NK-92 (cell line): ENCODE data around the gene NT5E.

ENCODE experiments used
- DNase-seq: peaks from one replicate; lab custom pipeline; 2025; ENCODE audit not compliant: unreplicated experiment; lab: John Stamatoyannopoulos, UW

NT5E gene

DNA sequence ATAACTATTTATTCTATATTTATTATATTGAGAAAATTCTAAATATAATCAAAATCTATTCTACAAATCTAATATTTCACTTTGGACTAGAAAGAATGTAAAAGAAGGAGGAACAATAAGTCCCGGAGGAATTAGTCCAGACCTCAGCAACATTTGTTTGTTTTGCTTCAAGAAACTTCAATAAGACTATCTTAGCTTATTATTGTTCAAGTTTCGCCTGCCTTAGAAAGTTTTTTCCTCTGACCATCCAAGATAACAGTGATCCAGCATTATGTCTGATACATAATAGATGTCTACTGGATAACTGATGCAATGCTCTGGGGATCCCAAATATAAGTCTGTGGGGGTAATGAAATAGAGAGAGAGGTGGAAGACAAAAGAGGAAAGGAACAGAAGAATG is 28.7 kb upstream of the NT5E start:
- DNase-seq = no peak

DNA sequence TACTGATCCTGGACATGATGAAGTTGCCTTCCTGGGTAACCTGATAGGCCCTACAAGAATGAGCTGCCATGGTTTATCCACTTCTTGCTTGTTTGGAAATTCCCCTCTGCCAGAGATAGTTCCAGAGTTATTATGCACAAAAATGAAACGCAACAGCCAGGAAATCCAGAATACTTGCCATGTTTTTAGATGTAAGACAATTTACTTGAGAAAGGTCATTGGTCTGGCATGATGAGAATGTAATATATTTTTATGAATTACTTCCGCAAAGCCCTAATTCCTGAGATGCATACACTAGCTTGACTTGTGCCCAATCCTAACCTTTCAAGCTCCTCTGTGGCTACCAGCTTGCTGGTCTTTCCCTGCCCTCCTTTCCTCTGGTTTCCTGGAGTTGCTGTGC is 27.9 kb upstream of the NT5E start:
- no peak for DNase-seq

DNA sequence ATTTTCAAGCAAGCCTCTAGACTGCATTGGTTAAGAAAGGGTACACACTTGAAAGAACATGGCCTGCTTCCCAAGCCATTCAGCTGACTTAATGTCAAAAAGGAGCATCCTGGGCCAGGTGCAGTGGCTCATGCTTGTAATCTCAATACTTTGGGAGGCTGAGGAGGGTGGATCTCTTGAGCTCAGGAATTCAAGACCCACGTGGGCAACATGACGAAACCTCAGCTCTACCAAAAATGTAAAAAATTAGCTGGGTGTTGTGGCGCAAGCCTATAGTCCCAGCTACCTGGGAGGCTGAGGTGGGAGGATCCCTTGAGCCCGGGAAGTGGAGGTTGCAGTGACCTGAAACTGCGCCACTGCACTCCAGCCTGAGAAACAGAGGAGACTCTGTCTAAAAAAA is 26.9 kb upstream of the NT5E start:
- DNase-seq = no peak

DNA sequence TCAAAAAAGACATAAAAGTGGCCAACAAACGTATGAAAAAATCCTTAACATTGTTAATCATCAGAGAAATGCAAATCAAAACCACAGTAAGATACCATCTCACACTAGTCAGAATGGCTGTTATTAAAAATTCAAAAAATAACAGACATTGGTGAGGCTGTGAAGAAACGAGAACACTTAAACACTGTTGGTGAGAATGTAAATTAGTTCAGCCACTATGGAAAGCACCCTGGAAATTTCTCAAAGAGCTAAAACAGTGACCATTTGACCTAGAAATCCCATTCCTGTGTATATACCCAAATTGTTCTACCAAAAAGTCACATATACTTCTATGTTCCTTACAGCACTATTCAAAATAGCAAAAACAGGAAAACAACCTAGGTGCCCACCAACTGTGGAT is 24.9 kb upstream of the NT5E start:
- no peak for DNase-seq

DNA sequence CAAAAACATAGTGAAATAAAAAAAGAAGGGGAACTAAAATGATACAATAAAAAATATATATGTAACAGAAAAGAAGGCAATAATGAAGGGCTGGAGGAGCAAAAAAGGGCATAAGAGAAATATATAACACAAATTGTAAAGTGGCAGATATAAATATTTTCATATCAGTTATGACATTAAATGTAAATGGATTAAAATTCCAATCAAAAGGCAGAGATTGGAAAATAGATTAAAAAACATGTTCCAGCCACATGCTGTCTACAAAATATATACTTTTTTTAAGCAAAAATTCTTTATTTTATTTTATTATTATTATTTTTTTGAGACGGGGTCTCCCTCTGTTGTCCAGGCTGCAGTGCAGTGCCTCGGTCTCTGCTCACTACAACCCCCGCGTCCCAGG is 23.9 kb upstream of the NT5E start:
- DNase-seq = no peak

DNA sequence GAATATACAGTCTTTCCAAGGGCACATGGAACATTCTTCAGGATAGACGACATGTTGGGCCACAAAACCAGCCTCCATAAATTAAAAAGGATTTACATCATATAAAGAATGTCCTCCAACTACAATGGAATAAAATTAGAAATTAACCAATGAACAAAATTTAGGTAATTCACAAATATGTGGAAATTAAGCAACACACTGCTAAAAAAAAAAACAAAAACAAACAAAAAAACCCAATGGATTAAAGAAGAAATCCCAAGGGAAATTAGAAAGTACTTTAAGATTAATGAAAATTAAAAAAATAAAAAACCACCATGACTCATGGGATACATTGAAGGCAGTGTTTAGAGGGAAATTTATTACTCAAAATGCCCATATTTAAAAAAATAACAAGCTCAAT is 21.4 kb upstream of the NT5E start:
- DNase-seq = no peak

DNA sequence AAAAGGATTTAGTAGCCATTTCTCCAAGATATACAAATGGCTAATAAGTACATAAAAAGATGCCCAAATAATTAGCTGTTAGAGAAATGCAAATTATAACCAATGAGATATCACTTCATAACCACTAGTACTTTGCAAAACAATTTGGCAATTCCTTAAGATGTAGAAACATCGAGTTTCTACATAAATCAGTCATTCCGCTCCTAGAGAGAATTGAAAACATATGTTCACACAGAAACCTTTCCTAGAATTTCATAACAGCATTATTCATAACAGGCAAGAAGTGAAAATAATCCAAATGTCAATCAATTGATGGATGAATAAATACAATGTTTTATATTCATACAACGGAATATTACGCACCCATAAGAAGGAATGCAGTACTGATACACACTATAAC is 20.5 kb upstream of the NT5E start:
- no peak for DNase-seq

DNA sequence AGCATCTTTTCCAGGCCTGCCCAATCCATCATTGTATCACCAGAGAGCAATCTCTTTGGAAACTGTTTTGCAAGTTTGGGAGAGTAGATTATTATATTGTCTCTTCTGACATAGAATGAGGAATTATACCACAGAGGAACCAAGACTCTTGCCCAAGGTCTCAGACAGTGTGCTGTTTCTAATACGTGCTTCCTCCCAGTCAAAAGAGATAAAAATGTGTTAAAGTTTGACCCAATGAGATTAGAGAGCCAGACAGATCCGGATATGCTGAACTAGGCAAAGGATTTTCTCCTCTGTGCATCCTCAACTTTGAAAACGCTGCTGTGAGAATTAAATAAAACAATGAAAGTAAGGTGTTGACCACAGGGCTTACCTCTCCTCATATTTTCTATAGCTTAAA is 18.6 kb upstream of the NT5E start:
- DNase-seq = no peak

DNA sequence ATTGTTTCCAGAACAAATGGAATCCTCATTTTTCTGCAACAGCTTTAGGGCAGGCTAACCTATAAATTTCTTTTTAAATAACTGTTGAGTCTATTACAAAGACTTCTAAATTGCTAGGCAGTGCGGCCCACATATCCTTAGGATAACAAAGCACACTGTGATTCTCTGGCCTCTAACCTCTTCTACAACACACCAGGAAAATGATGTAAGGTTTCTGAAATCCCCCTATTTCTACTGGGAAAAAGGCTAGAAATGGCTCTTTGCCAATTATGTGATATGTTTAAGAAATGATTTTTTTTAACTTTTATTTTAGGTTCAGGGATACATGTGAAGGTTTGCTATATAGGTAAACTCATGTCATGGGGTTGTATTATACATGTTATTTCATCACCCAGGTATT is 17.3 kb upstream of the NT5E start:
- no peak for DNase-seq

DNA sequence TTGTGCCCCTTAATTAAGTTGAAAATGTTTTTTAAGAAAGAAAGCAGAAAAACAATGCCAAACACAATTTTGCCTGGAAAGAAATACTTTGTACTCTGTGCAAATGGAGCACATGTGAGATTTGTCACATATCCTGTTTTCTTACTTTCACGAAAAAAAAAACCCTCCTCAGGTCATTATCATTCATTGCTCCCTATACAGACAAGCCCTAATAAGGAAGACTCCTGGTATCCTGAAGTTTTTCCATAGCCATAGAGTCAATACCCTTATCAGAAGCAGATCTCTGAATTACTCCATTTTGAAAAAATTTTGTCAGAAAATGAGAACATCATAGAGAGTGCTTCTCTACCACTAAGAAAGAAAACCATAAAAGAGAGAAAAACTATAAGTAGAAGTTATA is 14.0 kb upstream of the NT5E start:
- no peak for DNase-seq

DNA sequence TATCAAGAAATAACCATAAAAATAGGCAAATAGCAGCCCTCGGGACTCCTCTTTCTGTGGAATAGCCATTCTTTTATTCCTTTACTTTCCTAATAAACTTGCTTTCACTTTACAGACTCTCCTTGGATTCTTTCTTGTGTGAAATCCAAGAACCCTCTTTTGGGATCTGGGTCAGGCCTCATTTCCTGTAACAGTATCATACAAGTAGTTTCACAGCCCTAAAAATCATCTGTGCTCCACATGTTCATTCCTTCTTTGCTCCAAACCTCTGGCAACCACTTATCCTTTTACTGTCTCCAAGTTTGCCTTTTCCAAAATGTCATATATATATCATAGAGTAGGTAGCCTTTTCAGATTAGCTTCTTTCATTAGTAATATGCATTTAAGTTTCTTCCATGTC is 13.5 kb upstream of the NT5E start:
- DNase-seq = no peak

DNA sequence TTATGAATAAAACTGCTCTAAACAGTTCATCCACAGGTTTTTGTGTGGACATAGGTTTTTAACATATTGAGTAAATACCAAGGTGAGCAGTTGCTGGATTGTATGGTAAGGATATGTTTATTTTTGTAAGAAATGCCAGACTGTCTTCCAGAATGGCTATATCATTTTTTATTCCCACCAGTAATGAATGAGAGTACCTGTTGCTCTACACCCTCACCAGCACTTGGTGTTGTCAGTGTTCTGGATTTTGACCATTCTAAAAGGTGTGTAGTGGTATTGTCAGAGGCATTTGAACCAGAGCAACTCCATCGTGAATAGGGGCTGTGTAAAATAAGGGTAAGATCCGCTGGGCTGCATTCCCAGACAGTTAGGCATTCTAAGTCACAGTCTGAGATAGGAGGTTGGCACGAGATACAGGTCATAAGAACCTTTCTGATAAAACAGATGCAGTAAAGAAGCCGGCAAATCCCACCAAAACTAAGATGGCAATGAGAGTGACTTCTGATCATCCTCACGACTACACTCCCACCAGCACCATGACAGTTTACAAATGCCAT is 12.9 kb upstream of the NT5E start:
- no peak for DNase-seq

DNA sequence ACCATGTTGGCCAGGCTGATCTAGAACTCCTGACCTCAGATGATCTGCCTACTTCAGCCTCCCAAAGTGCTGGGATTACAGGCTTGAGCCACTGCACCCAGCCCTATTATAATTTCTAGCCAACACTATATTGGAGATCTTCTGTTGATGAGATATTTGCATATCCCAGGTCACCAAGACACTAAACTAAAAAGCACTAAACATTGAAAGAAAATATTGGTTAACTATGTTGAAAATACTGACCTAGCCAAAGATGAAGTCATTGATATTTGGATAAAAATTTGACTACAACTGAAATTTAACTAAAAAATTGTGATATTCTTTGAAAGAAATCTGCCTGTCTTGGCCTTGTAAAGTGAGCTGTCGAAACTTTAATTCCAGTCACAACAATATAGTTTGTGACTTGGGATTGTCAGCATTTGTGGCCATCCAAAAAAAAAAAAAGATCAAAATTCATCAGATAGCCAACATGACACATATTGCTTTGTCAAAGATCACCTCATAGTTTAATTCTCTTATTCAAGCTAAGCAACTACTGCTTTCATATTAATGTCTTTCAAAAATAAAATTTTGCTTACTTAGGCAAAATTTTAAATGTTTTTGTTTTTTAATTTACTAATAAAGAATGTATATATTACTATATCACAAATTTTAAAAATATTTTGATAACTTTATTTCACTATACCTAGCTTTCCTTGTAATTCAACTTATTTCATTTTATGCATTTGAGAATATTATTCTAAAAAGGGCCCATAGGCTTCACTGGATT is 6.3 kb upstream of the NT5E start:
- no peak for DNase-seq

DNA sequence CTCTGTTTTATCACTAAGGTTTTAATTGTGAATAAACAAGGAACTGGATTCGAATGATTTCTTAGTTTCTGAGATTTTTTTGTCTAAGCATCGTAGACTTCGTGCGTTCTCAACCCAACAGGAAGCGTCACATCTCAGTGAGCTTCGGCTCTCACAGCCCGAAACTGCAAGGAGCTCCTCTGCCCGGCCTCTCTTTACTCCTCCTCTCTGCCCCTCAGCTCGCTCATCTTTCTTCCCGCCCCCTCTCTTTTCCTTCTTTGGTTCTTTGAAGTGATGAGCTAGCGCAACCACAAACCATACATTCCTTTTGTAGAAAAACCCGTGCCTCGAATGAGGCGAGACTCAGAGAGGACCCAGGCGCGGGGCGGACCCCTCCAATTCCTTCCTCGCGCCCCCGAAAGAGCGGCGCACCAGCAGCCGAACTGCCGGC is 480 bp upstream of the NT5E start:
- DNase-seq = no peak

DNA sequence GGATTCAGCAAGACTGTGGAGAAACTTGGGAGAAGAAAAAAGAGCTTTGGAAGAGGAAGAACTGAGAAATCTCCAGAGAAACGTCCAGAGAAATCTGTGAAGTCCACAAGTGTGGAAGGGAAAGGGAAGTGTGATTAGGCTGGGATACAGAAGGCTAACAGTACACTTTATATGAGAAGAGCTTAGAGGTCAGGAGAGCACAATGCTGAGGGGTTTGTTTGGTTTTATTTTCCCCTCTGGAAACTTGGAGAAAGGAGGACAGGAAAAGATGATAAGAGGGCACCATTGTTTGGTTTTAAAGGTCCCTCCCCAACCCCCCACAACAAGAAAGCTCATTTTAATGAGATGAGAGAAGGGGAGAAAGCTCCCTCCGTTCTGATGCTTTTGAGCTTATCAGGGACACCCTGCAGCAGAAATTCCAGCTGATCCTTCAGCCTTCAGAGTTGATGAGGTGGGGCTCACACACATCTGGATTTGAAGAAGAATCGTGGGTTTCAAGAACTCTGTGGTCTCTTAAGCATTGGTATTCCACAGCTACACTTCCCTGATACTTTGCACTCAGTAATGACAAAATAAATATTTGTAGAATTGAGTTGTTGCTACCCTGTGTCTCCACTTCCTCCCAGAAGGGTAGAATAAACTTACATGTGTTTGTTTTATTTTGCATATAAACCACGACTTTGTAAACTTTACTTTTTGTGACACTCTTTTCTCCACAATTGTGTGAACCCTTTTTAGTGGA is 1.9 kb downstream of the NT5E start:
- no peak for DNase-seq

DNA sequence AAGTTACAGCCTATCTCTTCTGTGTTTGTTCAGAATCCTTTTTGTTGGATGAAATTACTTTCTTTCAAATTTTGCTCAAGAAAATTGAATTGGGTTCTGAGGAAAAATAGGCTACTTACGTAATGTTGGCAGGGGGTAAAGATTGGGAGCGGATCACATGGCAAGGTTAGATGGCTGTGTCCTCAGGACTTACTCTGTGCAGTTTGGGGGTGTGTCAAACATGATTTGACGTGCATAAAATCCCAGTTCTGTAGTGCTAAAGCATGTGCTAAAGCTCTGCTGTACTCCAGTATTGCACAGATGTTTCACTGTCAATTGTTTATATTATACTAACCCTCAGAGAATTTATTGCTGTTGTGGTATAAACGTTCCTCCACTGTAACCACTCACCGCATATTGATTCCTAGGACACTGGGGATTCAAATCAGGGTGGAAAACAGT is 2.6 kb downstream of the NT5E start:
- DNase-seq = no peak

DNA sequence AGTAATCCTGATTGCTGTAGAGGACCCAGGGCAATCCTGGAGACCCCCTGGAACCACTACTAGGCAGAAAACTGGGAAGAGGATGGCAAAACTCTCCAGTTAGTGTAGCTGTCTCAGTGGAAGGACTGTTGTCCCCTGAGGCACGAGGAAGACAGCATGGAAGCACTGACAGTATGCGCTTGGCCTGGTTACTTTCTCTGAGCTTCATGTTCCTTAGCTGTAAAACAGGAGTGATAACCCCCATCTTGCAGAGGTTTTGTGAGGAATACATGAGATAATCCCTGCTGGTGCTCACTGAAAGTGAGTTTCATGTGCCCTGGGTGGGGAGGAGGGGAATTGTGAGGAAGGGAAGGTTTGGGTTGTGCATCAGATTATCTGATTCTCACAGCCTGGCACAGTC is 3.2 kb downstream of the NT5E start:
- no peak for DNase-seq

DNA sequence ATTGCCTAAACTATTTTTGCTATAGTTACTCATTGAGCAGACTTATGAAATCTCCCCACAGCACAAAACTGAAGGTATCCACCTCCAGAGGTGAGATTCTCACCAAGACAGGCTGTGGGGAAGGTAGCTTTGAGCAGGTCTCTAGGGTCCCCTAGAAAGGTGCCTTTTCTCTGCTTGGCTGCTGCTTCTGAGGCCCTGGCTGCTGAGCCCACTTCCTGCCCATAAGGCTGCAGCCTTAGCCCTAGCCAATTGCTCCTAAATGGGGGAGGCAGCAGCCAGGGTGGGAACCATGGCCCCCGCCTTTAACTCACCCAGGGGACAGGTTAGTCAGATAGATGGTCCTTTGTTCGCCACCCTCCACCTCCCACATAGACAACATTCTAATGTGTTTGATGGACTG is 3.6 kb downstream of the NT5E start:
- no peak for DNase-seq

DNA sequence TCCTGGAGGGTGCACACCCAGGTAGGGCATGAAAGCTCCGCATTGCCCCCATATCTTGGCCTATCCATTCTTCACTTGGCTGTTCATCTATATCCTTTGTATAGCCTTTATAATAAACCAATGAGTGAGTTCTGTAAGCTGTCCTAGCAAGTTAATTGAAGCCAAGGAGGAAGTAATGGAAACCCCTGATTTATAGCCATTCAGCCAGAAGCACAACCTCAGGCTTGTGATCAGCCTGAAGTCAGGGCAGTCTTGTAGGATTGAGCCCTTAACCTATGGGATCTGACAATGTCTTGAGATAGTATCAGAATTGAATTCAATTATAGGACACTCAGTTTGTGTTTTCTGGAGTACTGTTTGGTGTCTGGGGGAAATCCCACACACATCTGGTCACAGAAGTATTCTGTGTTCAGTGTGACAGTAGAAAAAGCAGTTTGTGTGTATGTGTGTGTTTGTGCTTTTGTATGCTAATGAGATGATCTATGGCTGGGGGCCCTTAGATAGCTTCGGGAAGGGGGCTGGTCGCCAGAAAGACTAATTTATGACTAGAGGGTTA is 5.7 kb downstream of the NT5E start:
- DNase-seq = no peak

DNA sequence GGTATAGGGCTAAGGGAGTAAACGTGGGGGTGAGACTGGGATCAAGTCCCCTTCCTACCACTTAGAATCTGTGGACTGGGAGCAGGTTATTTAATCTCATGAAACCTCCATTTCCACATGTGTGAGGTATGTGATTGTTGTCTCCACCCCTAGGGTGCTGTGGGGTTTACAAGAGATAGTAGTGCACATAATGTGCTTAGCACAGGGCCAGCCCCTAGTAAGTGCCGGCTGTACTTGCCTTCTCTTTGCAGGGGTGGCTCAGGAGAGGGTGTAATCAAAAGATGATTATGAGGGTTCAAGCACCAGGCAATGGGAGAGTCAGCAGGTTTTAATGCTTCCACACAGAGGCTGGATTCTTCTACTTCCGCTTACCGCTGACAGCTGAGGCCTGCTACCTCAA is 6.9 kb downstream of the NT5E start:
- DNase-seq = no peak

DNA sequence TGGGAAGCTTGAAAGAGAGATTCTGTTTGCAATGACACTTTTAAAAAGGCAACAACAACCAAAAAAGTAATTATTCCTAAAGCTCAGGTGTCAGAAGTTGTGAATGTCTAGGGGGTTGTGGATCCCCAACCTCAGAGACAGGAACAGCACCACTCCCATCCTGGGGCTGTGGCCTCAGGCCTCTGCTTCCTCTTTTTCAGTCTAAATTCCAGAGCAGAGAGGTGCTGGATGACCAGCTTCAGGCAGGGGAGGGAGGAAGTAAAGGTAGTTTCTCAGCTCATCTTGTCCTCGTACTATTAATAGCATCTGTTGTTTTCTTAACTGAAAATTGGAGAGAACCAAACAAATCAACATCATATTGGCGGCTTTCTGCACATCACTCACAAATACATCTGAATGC is 8.3 kb downstream of the NT5E start:
- no peak for DNase-seq

DNA sequence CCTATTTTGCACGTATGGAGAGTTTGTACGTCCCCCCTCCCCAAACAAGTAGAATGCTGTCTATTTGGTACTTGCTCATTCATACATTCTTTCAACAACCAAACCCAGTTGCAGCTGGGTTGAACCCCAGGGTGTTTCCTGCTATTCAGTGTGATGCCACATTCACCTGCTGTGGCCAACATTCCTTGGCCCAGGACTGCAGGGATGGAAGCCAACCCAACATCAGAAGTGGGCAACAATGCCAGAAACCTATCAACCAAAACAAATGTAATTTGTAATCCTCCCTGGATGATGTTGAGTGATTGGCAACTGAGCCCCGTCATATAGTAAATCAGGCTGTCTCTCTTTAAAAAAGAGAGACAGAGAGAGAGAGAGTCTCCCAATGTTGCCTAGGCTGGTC is 8.9 kb downstream of the NT5E start:
- DNase-seq = no peak
